ENCODE results near the gene CXorf65. TPM values are rescaled to one million over a fixed set of nuclear protein-coding genes. Genes with fewer than 3 reads are reported as not detected.

CXorf65 gene
- total RNA-seq, 6 experiments from 2014 or later = not detected

- H3K4me1 Mint-ChIP-seq (ENCODE audit: low read depth) = peaks cover 15% of the 10 kb centered on the region; the same call in 1 of the 2 replicates
- no peak for DNase-seq
These were observed 6.8 kb downstream of the CXorf65 start for GRCh38 chrX:71099736-71100135.

GRCh38 chrX:71098951-71099506 is 7.5 kb downstream of the CXorf65 start:
- Mint-ChIP-seq H3K27me3 (ENCODE audit: insufficient read depth) (no peaks in the 10 kb centered on the region; the same call in 1 of the 2 replicates), H3K4me3 (no peak overlapping the region), H3K36me3 (ENCODE audit: low read depth) (no peaks in the 10 kb centered on the region), H3K4me1 (ENCODE audit: low read depth) (peaks cover 11% of the 10 kb centered on the region; the same call in 1 of the 2 replicates), H3K27ac (no peak overlapping the region), H3K9me3 (no peaks in the 10 kb centered on the region)
- DNase-seq = no peak
- TF ChIP-seq CTCF (IDR thresholded peaks at IDR 0.05) = no peak

More at GRCh38 chrX:71099736-71100135, 6.8 kb downstream of the CXorf65 start:
- H3K27me3 Mint-ChIP-seq (ENCODE audit: insufficient read depth) = no peaks in the 10 kb centered on the region; the same call in 1 of the 2 replicates
- H3K36me3 Mint-ChIP-seq (ENCODE audit: low read depth) = no peaks in the 10 kb centered on the region
- no peak overlapping the region for H3K27ac Mint-ChIP-seq
- H3K9me3 Mint-ChIP-seq = no peaks in the 10 kb centered on the region
- H3K4me3 Mint-ChIP-seq = no peak overlapping the region
- TF ChIP-seq CTCF (IDR thresholded peaks at IDR 0.05) = no peak

- no peak overlapping the region for H3K27ac Mint-ChIP-seq
These were observed 8.2 kb downstream of the CXorf65 start for GRCh38 chrX:71098302-71098701.

GRCh38 chrX:71096760-71097032 is 9.8 kb downstream of the CXorf65 start:
- H3K27me3 Mint-ChIP-seq (ENCODE audit: insufficient read depth) = no peaks in the 10 kb centered on the region; the same call in 1 of the 2 replicates
- no peak for DNase-seq
- no peak for TF ChIP-seq CTCF (IDR thresholded peaks at IDR 0.05)
- peak overlapping the region; percentile 98 for H3K4me3 Mint-ChIP-seq
- H3K36me3 Mint-ChIP-seq (ENCODE audit: low read depth) = no peaks in the 10 kb centered on the region
- peaks cover 7% of the 10 kb centered on the region; the same call in 1 of the 2 replicates for H3K4me1 Mint-ChIP-seq (ENCODE audit: low read depth)
- no peaks in the 10 kb centered on the region for H3K9me3 Mint-ChIP-seq
- H3K27ac Mint-ChIP-seq = no peak overlapping the region

More at GRCh38 chrX:71098302-71098701, 8.2 kb downstream of the CXorf65 start:
- peak; percentile 71 for TF ChIP-seq CTCF (IDR thresholded peaks at IDR 0.05)
- H3K9me3 Mint-ChIP-seq = no peaks in the 10 kb centered on the region
- no peaks in the 10 kb centered on the region; the same call in 1 of the 2 replicates for H3K27me3 Mint-ChIP-seq (ENCODE audit: insufficient read depth)
- H3K4me1 Mint-ChIP-seq (ENCODE audit: low read depth) = peaks cover 7% of the 10 kb centered on the region; the same call in 1 of the 2 replicates
- H3K4me3 Mint-ChIP-seq = no peak overlapping the region
- DNase-seq = no peak
- no peaks in the 10 kb centered on the region for H3K36me3 Mint-ChIP-seq (ENCODE audit: low read depth)

GRCh38 chrX:71095981-71096759 is 10.4 kb downstream of the CXorf65 start:
- Mint-ChIP-seq H3K4me1 (ENCODE audit: low read depth) (peaks cover 7% of the 10 kb centered on the region; the same call in 1 of the 2 replicates), H3K9me3 (no peaks in the 10 kb centered on the region), H3K36me3 (ENCODE audit: low read depth) (no peaks in the 10 kb centered on the region), H3K27me3 (ENCODE audit: insufficient read depth) (no peaks in the 10 kb centered on the region; the same call in 1 of the 2 replicates), H3K4me3 (peak overlapping the region; percentile 98), H3K27ac (peak overlapping the region; percentile 55)
- no peak for DNase-seq
- no peak for TF ChIP-seq CTCF (IDR thresholded peaks at IDR 0.05)
